K562 (cell line): ENCODE results near the gene THUMPD1. TPM values are rescaled to one million over a fixed set of nuclear protein-coding genes. Genes with fewer than 3 reads are reported as not detected.

Experiments
- BCLAF1 ChIP-seq, 2 experiments: fragments of 450-650 bp in 1 of 2; IDR thresholded peaks; 2 replicates each; pipeline ENCODE4 v1.6.1; 2011 to 2017; ENCODE audit warnings: low read depth in 2 of 2, antibody characterized with exemption in 1 of 2, borderline replicate concordance in 1 of 2, low read length in 1 of 2, mild to moderate bottlenecking in 1 of 2, mixed read lengths in 1 of 2; ENCODE audit not compliant: control insufficient read depth in 1 of 2
- CCAR2 ChIP-seq: fragments of 200-400 bp; formaldehyde crosslinking; IDR thresholded peaks from 2 replicates; pipeline ENCODE4 v1.6.1; 2017; ENCODE audit warnings: mild to moderate bottlenecking, low read depth, low read length
- CHD2 ChIP-seq: IDR thresholded peaks from 2 replicates; pipeline ENCODE4 v1.6.1; 2011; ENCODE audit warnings: low read depth, low read length
- CREM ChIP-seq: IDR thresholded peaks from 2 replicates; pipeline ENCODE4 v1.6.1; 2014; ENCODE audit warnings: antibody characterized with exemption, low read depth
- ELF1 ChIP-seq: fragments of 200-800 bp; sonication (Bioruptor generic); IDR thresholded peaks from 2 replicates; pipeline ENCODE4 v1.6.1; 2016; ENCODE audit warnings: missing genetic modification characterization, missing compliant biosample characterization
- ELF4 ChIP-seq: fragments of 450-650 bp; formaldehyde crosslinking; IDR thresholded peaks from 2 replicates; pipeline ENCODE4 v1.4.0; 2022; ENCODE audit warnings: missing genetic modification characterization
- EP300 ChIP-seq: IDR thresholded peaks from 2 replicates; pipeline ENCODE4 v1.6.1; 2012; ENCODE audit warnings: low read length, improper control_type of control experiment
- EP400 ChIP-seq: fragments of 450-650 bp; IDR thresholded peaks from 2 replicates; pipeline ENCODE4 v1.6.1; 2017; ENCODE audit warnings: antibody characterized with exemption, mild to moderate bottlenecking, moderate library complexity
- FOXK2 ChIP-seq, 2 experiments: fragments of 450-650 bp; IDR thresholded peaks in 1 of 2; conservative IDR thresholded peaks in 1 of 2; 2 replicates each; pipeline ENCODE4 v1.6.1; 2016; ENCODE audit warnings: low read depth in 2 of 2, mild to moderate bottlenecking in 1 of 2
- GABPA ChIP-seq: fragments of 200-800 bp; sonication (Bioruptor generic); conservative IDR thresholded peaks from 2 replicates; pipeline ENCODE4 v1.6.1; 2016; ENCODE audit warnings: low read depth, missing genetic modification characterization, missing compliant biosample characterization
- HNRNPL ChIP-seq: fragments of 200-400 bp; formaldehyde crosslinking; IDR thresholded peaks from 2 replicates; pipeline ENCODE4 v1.6.1; 2017; ENCODE audit warnings: low read depth, mild to moderate bottlenecking, low read length
- JUN ChIP-seq, 2 experiments: sonication (generic) in 1 of 2; formaldehyde crosslinking in 1 of 2; IDR thresholded peaks; 2 replicates each; pipeline versions ENCODE4 v1.6.1 to v1.8.0; 2012 to 2022; ENCODE audit warnings: borderline replicate concordance in 2 of 2, mild to moderate bottlenecking in 2 of 2, improper control_type of control experiment in 1 of 2, low read depth in 1 of 2, low read length in 1 of 2, missing genetic modification reagents in 1 of 2
- MCM2 ChIP-seq: fragments of 450-650 bp; IDR thresholded peaks from 2 replicates; pipeline ENCODE4 v1.6.1; 2017; ENCODE audit warnings: low read depth, mild to moderate bottlenecking
- MTA1 ChIP-seq: fragments of 450-650 bp; IDR thresholded peaks from 2 replicates; pipeline ENCODE4 v1.6.1; 2017; ENCODE audit warnings: borderline replicate concordance
- MTA2 ChIP-seq: fragments of 450-650 bp; IDR thresholded peaks from 2 replicates; pipeline ENCODE4 v1.6.1; 2016; ENCODE audit warnings: low read depth
- PURB ChIP-seq: sonication (generic); formaldehyde crosslinking; IDR thresholded peaks from 2 replicates; pipeline ENCODE4 v1.9.0; 2021; ENCODE audit warnings: low read depth, mild to moderate bottlenecking, missing genetic modification reagents
- RBM25 ChIP-seq: fragments of 200-400 bp; formaldehyde crosslinking; IDR thresholded peaks from 2 replicates; pipeline ENCODE4 v1.6.1; 2018; ENCODE audit warnings: low read length, low read depth, moderate library complexity; ENCODE audit not compliant: severe bottlenecking
- SREBF1 ChIP-seq: fragments of 150-350 bp; IDR thresholded peaks from 2 replicates; pipeline ENCODE4 v1.6.1; 2014; ENCODE audit warnings: antibody characterized with exemption, low read depth, low read length, borderline replicate concordance
- WHSC1 ChIP-seq: IDR thresholded peaks from one replicate; pipeline ENCODE4 v1.6.1; 2012; ENCODE audit warnings: low read length, control low read depth, inconsistent platforms
- ZC3H8 ChIP-seq: fragments of 450-650 bp; IDR thresholded peaks from 2 replicates; pipeline ENCODE4 v1.6.1; 2017
- ZNF175 ChIP-seq: fragments of 200-800 bp; sonication (Bioruptor generic); IDR thresholded peaks from 2 replicates; pipeline ENCODE4 v1.6.1; 2016; ENCODE audit warnings: low read depth, mild to moderate bottlenecking, missing genetic modification characterization, missing compliant biosample characterization
- ZNF23 ChIP-seq: fragments of 250-450 bp; sonication (Bioruptor Pico); IDR thresholded peaks from 2 replicates; pipeline ENCODE4 v1.4.0; 2020; ENCODE audit warnings: mild to moderate bottlenecking
- ZNF384 ChIP-seq: IDR thresholded peaks from 2 replicates; pipeline ENCODE4 v1.6.1; 2012; ENCODE audit warnings: low read depth, low read length, improper control_type of control experiment
- ZNF436 ChIP-seq: fragments of 250-450, 450-650 bp; sonication (Bioruptor Pico); formaldehyde crosslinking; IDR thresholded peaks from 2 replicates; pipeline ENCODE4 v1.7.0; 2020; ENCODE audit warnings: mild to moderate bottlenecking
- polyA plus RNA-seq, 8 experiments: library from polyadenylated mRNA; depleted of rRNA in 4 of 8; stranded (reverse) in 5 of 8; unstranded in 3 of 8; fragments of >200 nt; fragmentation: Nextera tagmentation in 2 of 8; fragmentation: Illumina TruSeq in 1 of 8; extraction: Ambion mirVana in 2 of 8; extraction: Trizol in 1 of 8; gene quantifications; 2 replicates each; pipeline versions ENCODE4 v1.2.1 to v1.2.3, GENCODE V29; 2011 to 2014; ENCODE audit warnings: inconsistent platforms in 1 of 8, missing spikeins in 1 of 8
- total RNA-seq, 7 experiments: library from RNA; depleted of rRNA in 6 of 7; stranded (reverse); fragments of >200 nt in 6 of 7; fragmentation: Illumina TruSeq in 2 of 7; extraction: Trizol in 2 of 7; gene quantifications; 2 replicates each; pipeline versions ENCODE4 v1.2.1 to v1.2.3, GENCODE V29; 2011 to 2021; ENCODE audit warnings: low replicate concordance in 1 of 7
- TF ChIP-seq, protein P1 (sequence below), 3 experiments: fragments of 200-800 bp in 1 of 3; sonication (Bioruptor generic) in 1 of 3; sonication (generic) in 1 of 3; formaldehyde crosslinking in 1 of 3; IDR thresholded peaks; 2 replicates each; pipeline versions ENCODE4 v1.6.1 to v1.8.0; 2016 to 2022; ENCODE audit warnings: mild to moderate bottlenecking in 2 of 3, missing compliant biosample characterization in 2 of 3, missing genetic modification characterization in 2 of 3, missing genetic modification reagents in 1 of 3

THUMPD1 gene
- total and polyA plus RNA-seq, 9 of the 15 experiments (the other 6 are each of a cell fraction or from before 2014, with no cell fraction given) = 37.8 to 101 (median 56.8) TPM

DNA sequence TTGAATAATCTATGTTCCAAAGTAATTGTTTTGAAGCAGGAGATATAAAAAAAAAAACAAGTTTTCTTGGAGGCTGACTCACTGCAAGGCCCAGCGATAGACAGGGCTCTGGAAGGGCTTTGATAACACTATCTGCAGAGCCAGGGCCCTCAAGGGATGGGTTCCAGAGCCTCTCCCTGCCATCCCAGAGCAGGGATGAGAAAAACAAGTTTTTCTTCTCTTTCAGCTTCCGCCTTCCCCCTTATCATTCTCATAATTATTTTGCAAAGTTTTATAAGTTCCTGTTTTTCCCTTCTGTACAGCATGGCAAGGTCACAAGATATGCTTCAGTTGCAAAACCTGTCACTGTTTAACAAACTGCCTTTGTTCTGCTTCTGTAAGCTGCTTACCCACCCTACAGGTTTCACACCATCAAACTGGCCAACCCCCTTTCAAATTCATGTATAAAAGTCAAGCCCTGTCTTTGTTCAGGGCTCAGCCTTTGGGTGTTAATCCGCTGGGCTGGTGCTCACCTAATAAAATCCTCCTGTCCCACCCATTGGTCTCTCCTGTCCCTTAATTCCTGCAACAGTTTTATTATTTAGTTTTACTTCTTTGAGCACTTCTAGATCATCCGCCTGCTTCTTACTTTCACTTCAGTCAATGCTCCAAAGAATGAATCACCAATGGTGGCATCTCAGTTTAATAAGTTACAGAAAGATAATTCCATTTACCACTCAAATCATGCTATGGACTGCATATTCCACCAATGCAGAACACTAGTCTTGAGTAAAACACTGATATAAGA is 5.6 kb upstream of the THUMPD1 start (continued):
- no peak for TF ChIP-seq MCM2
- TF ChIP-seq ZNF384 = peak; percentile 97
- peak; percentile 69 for TF ChIP-seq ELF1
- TF ChIP-seq CHD2 = no peak
- peak; percentile 97 for TF ChIP-seq MTA2
- no peak for TF ChIP-seq ZC3H8
- TF ChIP-seq CREM = peak; percentile 38; the same call in 1 of the 2 replicates
- TF ChIP-seq ZNF436 (CRISPR knock-in tag) = no peak
- TF ChIP-seq ZNF175 (CRISPR knock-in tag) = peak; percentile 91
- TF ChIP-seq JUN (IDR thresholded peaks at IDR 0.05; ENCODE audit: borderline replicate concordance, low read depth, low read length) = peak; percentile 87
- no peak for TF ChIP-seq JUN (CRISPR knock-in tag; IDR thresholded peaks at IDR 0.05; ENCODE audit: borderline replicate concordance)
- no peak for TF ChIP-seq SREBF1
- peak; percentile 3; the same call in 1 of the 2 replicates for TF ChIP-seq ELF4 (CRISPR knock-in tag)
- 0 out of 4 replicates have a peak, but pooled peaks of 1 of the 2 experiments have one; percentile 19 for TF ChIP-seq BCLAF1 (IDR thresholded peaks at IDR 0.05; ENCODE audit: borderline replicate concordance in 1 of 2, control insufficient read depth in 1 of 2, low read depth in 2 of 2, low read length in 1 of 2)
- TF ChIP-seq, protein P1, sequence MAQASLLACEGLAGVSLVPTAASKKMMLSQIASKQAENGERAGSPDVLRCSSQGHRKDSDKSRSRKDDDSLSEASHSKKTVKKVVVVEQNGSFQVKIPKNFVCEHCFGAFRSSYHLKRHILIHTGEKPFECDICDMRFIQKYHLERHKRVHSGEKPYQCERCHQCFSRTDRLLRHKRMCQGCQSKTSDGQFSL (CRISPR knock-in tag; IDR thresholded peaks at IDR 0.05) = no peak
- TF ChIP-seq, protein P1 (tag; IDR thresholded peaks at IDR 0.05) = 0 out of 4 replicates have a peak, but pooled peaks of 1 of the 2 experiments have one; percentile 30
- no peak for TF ChIP-seq WHSC1
- no peak for TF ChIP-seq CCAR2
- TF ChIP-seq MTA1 = peak; percentile 45; the same call in 1 of the 2 replicates
- 0 out of 2 replicates have a peak, but pooled peaks have one; percentile 20 for TF ChIP-seq HNRNPL
- TF ChIP-seq PURB = no peak
- TF ChIP-seq GABPA (tag) = peak; percentile 39; the same call in 1 of the 2 replicates
- TF ChIP-seq EP400 = peak; percentile 43
- TF ChIP-seq RBM25 = peak; percentile 61
- peak in 1 of 2 experiments; percentile 25; a peak in 2 of 4 replicates for TF ChIP-seq FOXK2 (conservative IDR thresholded peaks at IDR 0.05 in 1 of 2, IDR thresholded peaks at IDR 0.05 in 1 of 2; ENCODE audit: low read depth in 2 of 2)
- no peak for TF ChIP-seq ZNF23 (CRISPR knock-in tag)
- peak; percentile 97 for TF ChIP-seq EP300
